ENCODE results near the gene CACNA1S.
A peak's percentile ranks its signal among the peaks of the same experiment; 100 is the strongest.

Gene CACNA1S

GRCh38 chr1:201013991-201014815 is 98.0 kb downstream of the CACNA1S start:
- H3K36me3 ChIP-seq (ENCODE audit: control insufficient read depth in 1 of 2, insufficient read depth in 2 of 2, low read length in 2 of 2) = no peaks in the 10 kb centered on the region
- H3K23ac ChIP-seq (ENCODE audit: low read length) = no peak overlapping the region
- no peak overlapping the region for H3K4ac ChIP-seq (ENCODE audit: low read depth, low read length)
- no peak overlapping the region for H2AFZ ChIP-seq (ENCODE audit: insufficient read depth, low read length, poor library complexity)
- no peaks in the 10 kb centered on the region for H3K4me1 ChIP-seq (ENCODE audit: control insufficient read depth in 1 of 2, insufficient read depth in 2 of 2, low read length in 2 of 2)
- no peak overlapping the region for H3K27ac ChIP-seq (ENCODE audit: low read depth, low read length)
- H3K18ac ChIP-seq (ENCODE audit: low read length) = no peak overlapping the region
- H3K4me3 ChIP-seq (ENCODE audit: low read depth, low read length) = no peak overlapping the region
- H4K8ac ChIP-seq (ENCODE audit: low read depth, low read length) = no peak overlapping the region
- H4K12ac ChIP-seq (ENCODE audit: low read depth, low read length) = no peak overlapping the region
- H3K4me2 ChIP-seq (ENCODE audit: low read length) = no peak overlapping the region
- H3K9me3 ChIP-seq (ENCODE audit: insufficient read depth, low read depth, low read length) = no peaks in the 10 kb centered on the region
- H3K79me2 ChIP-seq (ENCODE audit: control insufficient read depth, insufficient read depth, low read length, poor library complexity) = no peaks in the 10 kb centered on the region
- H2BK12ac ChIP-seq (ENCODE audit: low read length) = no peak overlapping the region
- H3K27me3 ChIP-seq (ENCODE audit: insufficient read depth, low read length) = no peaks in the 10 kb centered on the region
- no peak overlapping the region for H3K14ac ChIP-seq (ENCODE audit: low read length)
- H3K79me1 ChIP-seq (ENCODE audit: low read length) = no peaks in the 10 kb centered on the region
- no CpG with 5 or more reads among the region's 33 CpGs for WGBS (ENCODE audit: extremely low coverage, insufficient coverage, insufficient read length)
- no peak overlapping the region for H2BK5ac ChIP-seq (ENCODE audit: low read depth, low read length, poor library complexity)
- no peak overlapping the region for H3K9ac ChIP-seq (ENCODE audit: low read length)
- H2BK120ac ChIP-seq (ENCODE audit: insufficient read depth, low read length, poor library complexity) = no peak overlapping the region
- no peak overlapping the region for H4K91ac ChIP-seq (ENCODE audit: low read depth, low read length)
- no peak overlapping the region for H2AK5ac ChIP-seq (ENCODE audit: low read length)
- DNase-seq = peak; percentile 34 to 66

DNA sequence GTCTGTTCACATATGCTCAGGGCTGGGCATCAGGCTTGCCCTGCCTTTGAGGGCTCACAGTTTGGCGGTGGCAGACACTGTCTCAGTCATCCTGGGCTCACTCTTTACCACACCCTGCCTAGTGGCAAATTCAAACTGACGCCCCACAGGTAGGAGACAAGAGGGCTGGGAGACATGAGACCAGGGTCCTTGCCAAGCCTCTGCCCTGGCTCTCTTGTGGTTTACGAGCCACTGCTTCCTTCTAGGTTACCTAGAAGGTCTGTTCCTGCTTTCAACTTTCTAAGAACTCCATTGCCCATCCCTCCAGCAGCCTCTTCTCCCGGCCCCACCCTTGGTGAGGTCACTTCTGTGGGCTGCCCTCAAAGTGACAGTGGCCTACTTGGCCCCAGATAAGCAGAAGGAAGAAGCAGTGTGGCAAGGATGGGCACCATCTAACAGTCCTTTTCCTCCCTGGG is 99.2 kb downstream of the CACNA1S start:
- Histone ChIP-seq H3K4me3 (ENCODE audit: low read depth, low read length) (no peak overlapping the region), H4K8ac (ENCODE audit: low read depth, low read length) (no peak overlapping the region)
- DNase-seq = no peak

DNA sequence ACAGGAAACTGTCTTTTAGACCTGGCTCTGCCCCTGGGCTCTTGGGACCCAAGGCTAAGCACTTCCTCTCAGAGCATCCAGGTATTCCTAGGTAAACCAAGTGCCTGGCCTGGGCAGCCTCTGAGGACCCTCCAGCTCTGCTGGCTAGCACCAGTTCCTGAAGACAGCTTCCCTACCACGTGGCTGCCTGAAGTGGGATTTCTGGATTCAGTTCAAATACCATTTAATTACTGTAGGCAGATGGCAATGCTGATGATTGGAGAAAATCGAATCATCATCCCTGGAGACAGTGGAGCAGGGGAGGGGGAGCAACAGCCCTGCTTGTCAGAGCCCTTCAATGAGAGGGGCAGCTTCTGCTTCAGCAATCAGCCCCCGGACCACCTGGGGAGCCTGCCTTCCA is 100.6 kb downstream of the CACNA1S start:
- no peaks in the 10 kb centered on the region for H3K4me1 ChIP-seq (ENCODE audit: control insufficient read depth in 1 of 2, insufficient read depth in 2 of 2, low read length in 2 of 2)
- H2BK12ac ChIP-seq (ENCODE audit: low read length) = no peak overlapping the region
- H3K79me2 ChIP-seq (ENCODE audit: control insufficient read depth, insufficient read depth, low read length, poor library complexity) = no peaks in the 10 kb centered on the region
- H4K12ac ChIP-seq (ENCODE audit: low read depth, low read length) = no peak overlapping the region
- no peak overlapping the region for H4K8ac ChIP-seq (ENCODE audit: low read depth, low read length)
- H3K23ac ChIP-seq (ENCODE audit: low read length) = no peak overlapping the region
- no peak overlapping the region for H2AFZ ChIP-seq (ENCODE audit: insufficient read depth, low read length, poor library complexity)
- H3K4me3 ChIP-seq (ENCODE audit: low read depth, low read length) = no peak overlapping the region
- no peak overlapping the region for H2BK120ac ChIP-seq (ENCODE audit: insufficient read depth, low read length, poor library complexity)
- no peak overlapping the region for H4K91ac ChIP-seq (ENCODE audit: low read depth, low read length)
- DNase-seq = no peak
- no peaks in the 10 kb centered on the region for H3K27me3 ChIP-seq (ENCODE audit: insufficient read depth, low read length)
- H2BK5ac ChIP-seq (ENCODE audit: low read depth, low read length, poor library complexity) = no peak overlapping the region
- H3K4ac ChIP-seq (ENCODE audit: low read depth, low read length) = no peak overlapping the region
- H2AK5ac ChIP-seq (ENCODE audit: low read length) = no peak overlapping the region
- H3K27ac ChIP-seq (ENCODE audit: low read depth, low read length) = no peak overlapping the region
- H3K36me3 ChIP-seq (ENCODE audit: control insufficient read depth in 1 of 2, insufficient read depth in 2 of 2, low read length in 2 of 2) = no peaks in the 10 kb centered on the region
- H3K14ac ChIP-seq (ENCODE audit: low read length) = no peak overlapping the region
- H3K18ac ChIP-seq (ENCODE audit: low read length) = no peak overlapping the region
- no peaks in the 10 kb centered on the region for H3K79me1 ChIP-seq (ENCODE audit: low read length)
- H3K9me3 ChIP-seq (ENCODE audit: insufficient read depth, low read depth, low read length) = no peaks in the 10 kb centered on the region
- WGBS (ENCODE audit: extremely low coverage, insufficient coverage, insufficient read length) = no CpG with 5 or more reads among the region's 3 CpGs
- no peak overlapping the region for H3K9ac ChIP-seq (ENCODE audit: low read length)
- no peak overlapping the region for H3K4me2 ChIP-seq (ENCODE audit: low read length)

More for the DNA sequence above, 99.2 kb downstream of the CACNA1S start:
- no peaks in the 10 kb centered on the region for H3K4me1 ChIP-seq (ENCODE audit: control insufficient read depth in 1 of 2, insufficient read depth in 2 of 2, low read length in 2 of 2)
- no peak overlapping the region for H2BK5ac ChIP-seq (ENCODE audit: low read depth, low read length, poor library complexity)
- H3K36me3 ChIP-seq (ENCODE audit: control insufficient read depth in 1 of 2, insufficient read depth in 2 of 2, low read length in 2 of 2) = no peaks in the 10 kb centered on the region
- H3K27me3 ChIP-seq (ENCODE audit: insufficient read depth, low read length) = no peaks in the 10 kb centered on the region
- H3K79me1 ChIP-seq (ENCODE audit: low read length) = no peaks in the 10 kb centered on the region
- H4K12ac ChIP-seq (ENCODE audit: low read depth, low read length) = no peak overlapping the region
- no peaks in the 10 kb centered on the region for H3K9me3 ChIP-seq (ENCODE audit: insufficient read depth, low read depth, low read length)
- H3K4me2 ChIP-seq (ENCODE audit: low read length) = no peak overlapping the region
- no peak overlapping the region for H3K27ac ChIP-seq (ENCODE audit: low read depth, low read length)
- no peak overlapping the region for H2BK12ac ChIP-seq (ENCODE audit: low read length)
- no peak overlapping the region for H2AK5ac ChIP-seq (ENCODE audit: low read length)
- H3K79me2 ChIP-seq (ENCODE audit: control insufficient read depth, insufficient read depth, low read length, poor library complexity) = no peaks in the 10 kb centered on the region
- no peak overlapping the region for H3K18ac ChIP-seq (ENCODE audit: low read length)
- H3K4ac ChIP-seq (ENCODE audit: low read depth, low read length) = no peak overlapping the region
- H4K91ac ChIP-seq (ENCODE audit: low read depth, low read length) = no peak overlapping the region
- no peak overlapping the region for H2AFZ ChIP-seq (ENCODE audit: insufficient read depth, low read length, poor library complexity)
- no peak overlapping the region for H3K9ac ChIP-seq (ENCODE audit: low read length)
- WGBS (ENCODE audit: extremely low coverage, insufficient coverage, insufficient read length) = no CpG with 5 or more reads among the region's 4 CpGs
- no peak overlapping the region for H3K23ac ChIP-seq (ENCODE audit: low read length)
- H3K14ac ChIP-seq (ENCODE audit: low read length) = no peak overlapping the region
- H2BK120ac ChIP-seq (ENCODE audit: insufficient read depth, low read length, poor library complexity) = no peak overlapping the region

DNA sequence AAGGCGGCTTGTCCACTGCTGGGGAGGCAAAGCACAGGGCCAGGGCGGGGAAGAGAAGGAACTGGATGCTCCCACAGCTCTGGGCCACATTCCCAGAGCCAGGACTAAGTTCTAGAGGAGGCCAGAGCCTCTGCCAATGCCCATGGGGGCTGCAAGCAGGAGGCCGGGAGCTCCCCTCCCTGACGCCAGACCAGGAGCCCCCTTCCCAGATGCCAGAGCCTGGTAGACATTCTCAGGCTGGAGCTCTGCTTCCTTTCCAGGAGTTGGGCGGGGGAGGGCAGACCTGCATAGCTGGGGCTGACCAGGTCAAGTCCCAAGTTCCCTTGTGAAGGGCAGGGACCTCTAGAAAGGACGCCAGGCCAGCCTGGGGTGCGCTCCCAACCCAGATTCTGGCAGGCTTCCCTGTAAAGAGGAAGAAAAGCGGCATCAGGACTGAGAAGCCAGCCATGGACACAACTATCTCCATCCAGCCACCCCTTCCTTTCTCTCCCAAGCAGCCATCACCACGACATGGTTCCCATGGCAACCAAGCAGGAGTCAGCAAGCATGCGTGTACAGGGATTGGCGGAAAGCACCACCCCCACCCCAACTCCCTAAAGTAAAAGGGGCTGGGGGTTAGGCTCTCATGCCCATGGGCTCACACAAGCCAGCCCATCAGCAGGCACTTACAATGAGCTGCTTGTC is 102.1 kb downstream of the CACNA1S start:
- H3K79me1 ChIP-seq (ENCODE audit: low read length) = no peaks in the 10 kb centered on the region
- H3K4me1 ChIP-seq (ENCODE audit: control insufficient read depth in 1 of 2, insufficient read depth in 2 of 2, low read length in 2 of 2) = peaks cover 0 to 4% of the 10 kb centered on the region in 2 experiments
- H2BK120ac ChIP-seq (ENCODE audit: insufficient read depth, low read length, poor library complexity) = no peak overlapping the region
- H2BK5ac ChIP-seq (ENCODE audit: low read depth, low read length, poor library complexity) = no peak overlapping the region
- H3K9me3 ChIP-seq (ENCODE audit: insufficient read depth, low read depth, low read length) = no peaks in the 10 kb centered on the region
- H3K9ac ChIP-seq (ENCODE audit: low read length) = no peak overlapping the region
- H3K27ac ChIP-seq (ENCODE audit: low read depth, low read length) = no peak overlapping the region
- H2BK12ac ChIP-seq (ENCODE audit: low read length) = no peak overlapping the region
- no peak overlapping the region for H4K91ac ChIP-seq (ENCODE audit: low read depth, low read length)
- no peak overlapping the region for H3K4ac ChIP-seq (ENCODE audit: low read depth, low read length)
- H3K79me2 ChIP-seq (ENCODE audit: control insufficient read depth, insufficient read depth, low read length, poor library complexity) = no peaks in the 10 kb centered on the region
- no peak overlapping the region for H2AK5ac ChIP-seq (ENCODE audit: low read length)
- no peak overlapping the region for H3K23ac ChIP-seq (ENCODE audit: low read length)
- DNase-seq = no peak
- WGBS (ENCODE audit: extremely low coverage, insufficient coverage, insufficient read length) = no CpG with 5 or more reads among the region's 11 CpGs
- no peak overlapping the region for H4K12ac ChIP-seq (ENCODE audit: low read depth, low read length)
- H3K27me3 ChIP-seq (ENCODE audit: insufficient read depth, low read length) = no peaks in the 10 kb centered on the region
- no peak overlapping the region for H4K8ac ChIP-seq (ENCODE audit: low read depth, low read length)
- H3K14ac ChIP-seq (ENCODE audit: low read length) = no peak overlapping the region
- H3K4me3 ChIP-seq (ENCODE audit: low read depth, low read length) = no peak overlapping the region
- H3K36me3 ChIP-seq (ENCODE audit: control insufficient read depth in 1 of 2, insufficient read depth in 2 of 2, low read length in 2 of 2) = no peaks in the 10 kb centered on the region
- H3K4me2 ChIP-seq (ENCODE audit: low read length) = no peak overlapping the region
- H3K18ac ChIP-seq (ENCODE audit: low read length) = no peak overlapping the region
- H2AFZ ChIP-seq (ENCODE audit: insufficient read depth, low read length, poor library complexity) = no peak overlapping the region

All from trophoblast cell (in vitro differentiated cells and primary cell).